ENCODE results near the gene CCDC86.

The CCDC86 gene

GRCh38 chr11:60899046-60899936, 57.4 kb downstream of the CCDC86 start:
- peak; percentile 34 to 65 for DNase-seq

DNA sequence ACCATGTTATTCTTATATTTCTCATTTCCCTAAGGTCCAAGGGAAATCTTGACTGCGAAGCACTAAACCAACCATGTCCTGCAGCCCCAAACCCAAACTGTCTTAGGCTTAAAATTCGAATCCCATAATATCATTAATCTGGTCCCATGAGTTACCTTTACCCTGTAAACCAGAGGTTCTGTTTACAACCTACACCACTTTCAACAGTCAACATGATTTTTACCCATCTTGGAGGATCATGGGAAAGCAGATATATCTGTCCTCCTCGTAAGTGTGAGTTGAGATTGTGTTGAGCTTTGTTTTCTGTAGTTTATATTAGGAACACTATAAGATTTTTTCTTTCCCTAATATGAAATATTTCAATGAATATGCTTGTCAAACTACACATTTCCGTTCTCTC, 58.1 kb downstream of the CCDC86 start:
- no peak for DNase-seq
